B cell (primary cell): ENCODE data around the gene PLCB1.

Experiments used
- EZH2 ChIP-seq: IDR thresholded peaks from 2 replicates; pipeline ENCODE4 v1.6.1; 2012; ENCODE audit warnings: borderline replicate concordance, low read depth, mild to moderate bottlenecking, moderate library complexity, low read length; ENCODE audit not compliant: insufficient read depth, poor library complexity, severe bottlenecking
- TF ChIP-seq, protein P1 (sequence below): fragments of 200-600 bp; IDR thresholded peaks from one replicate; pipeline ENCODE4 v1.8.0; 2022; ENCODE audit warnings: antibody characterized with exemption, mild to moderate bottlenecking

DNA sequence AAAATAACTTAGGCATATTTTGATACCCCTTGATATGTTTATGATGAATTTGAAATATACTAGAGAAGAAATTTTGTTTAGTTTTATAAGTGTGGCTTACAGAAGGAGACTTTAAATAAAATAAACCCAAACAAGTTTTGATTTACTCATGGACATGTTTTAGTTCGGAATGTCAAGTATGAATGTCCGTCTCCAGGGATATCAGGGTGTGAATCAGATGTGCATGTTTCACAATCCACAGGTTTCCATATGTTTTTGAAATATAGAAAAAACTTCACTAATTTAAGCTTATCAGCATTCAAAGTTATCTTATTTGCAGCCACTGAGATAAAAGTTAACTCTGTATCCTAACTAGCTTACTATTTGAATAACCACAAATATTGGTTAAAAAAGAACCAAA is 51.5 kb downstream of the PLCB1 start:
- TF ChIP-seq, protein P1, sequence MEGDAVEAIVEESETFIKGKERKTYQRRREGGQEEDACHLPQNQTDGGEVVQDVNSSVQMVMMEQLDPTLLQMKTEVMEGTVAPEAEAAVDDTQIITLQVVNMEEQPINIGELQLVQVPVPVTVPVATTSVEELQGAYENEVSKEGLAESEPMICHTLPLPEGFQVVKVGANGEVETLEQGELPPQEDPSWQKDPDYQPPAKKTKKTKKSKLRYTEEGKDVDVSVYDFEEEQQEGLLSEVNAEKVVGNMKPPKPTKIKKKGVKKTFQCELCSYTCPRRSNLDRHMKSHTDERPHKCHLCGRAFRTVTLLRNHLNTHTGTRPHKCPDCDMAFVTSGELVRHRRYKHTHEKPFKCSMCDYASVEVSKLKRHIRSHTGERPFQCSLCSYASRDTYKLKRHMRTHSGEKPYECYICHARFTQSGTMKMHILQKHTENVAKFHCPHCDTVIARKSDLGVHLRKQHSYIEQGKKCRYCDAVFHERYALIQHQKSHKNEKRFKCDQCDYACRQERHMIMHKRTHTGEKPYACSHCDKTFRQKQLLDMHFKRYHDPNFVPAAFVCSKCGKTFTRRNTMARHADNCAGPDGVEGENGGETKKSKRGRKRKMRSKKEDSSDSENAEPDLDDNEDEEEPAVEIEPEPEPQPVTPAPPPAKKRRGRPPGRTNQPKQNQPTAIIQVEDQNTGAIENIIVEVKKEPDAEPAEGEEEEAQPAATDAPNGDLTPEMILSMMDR = no peak
- no peak for TF ChIP-seq EZH2
